ENCODE results near the gene ABCF3. TPM values are rescaled to one million over a fixed set of nuclear protein-coding genes. Genes with fewer than 3 reads are reported as not detected.

The ABCF3 gene
- total and polyA plus RNA-seq, 5 donors: 50.9 to 72.9 (median 59.5) TPM

- no peak for DNase-seq
- 93% methylated on average over 8 of the region's 8 CpGs for WGBS
These were observed 18.2 kb upstream of the ABCF3 start for GRCh38 chr3:184167786-184168185.

GRCh38 chr3:184168363-184169120 is 17.5 kb upstream of the ABCF3 start:
- Histone ChIP-seq H3K27me3 (ENCODE audit: control insufficient read depth, insufficient read depth) (no peaks in the 10 kb centered on the region), H3K4me1 (ENCODE audit: control insufficient read depth, insufficient read depth, low read length) (no peaks in the 10 kb centered on the region), H3K9me3 (ENCODE audit: control insufficient read depth, low read length) (no peaks in the 10 kb centered on the region), H3K27ac (ENCODE audit: low read length) (no peak overlapping the region), H3K4me3 (ENCODE audit: low read length) (no peak overlapping the region)
- 68% methylated on average over 9 of the region's 9 CpGs for WGBS
- no peak for DNase-seq
- ATAC-seq: no peak
- intact Hi-C loops (cut with DNase I): no loop called here

More at GRCh38 chr3:184167786-184168185, 18.2 kb upstream of the ABCF3 start:
- H3K27me3 ChIP-seq (ENCODE audit: control insufficient read depth, insufficient read depth): no peaks in the 10 kb centered on the region
- intact Hi-C loops (cut with DNase I): no loop called here
- H3K4me3 ChIP-seq (ENCODE audit: low read length): no peak overlapping the region
- H3K27ac ChIP-seq (ENCODE audit: low read length): no peak overlapping the region
- no peaks in the 10 kb centered on the region for H3K9me3 ChIP-seq (ENCODE audit: control insufficient read depth, low read length)
- H3K4me1 ChIP-seq (ENCODE audit: control insufficient read depth, insufficient read depth, low read length): no peaks in the 10 kb centered on the region
- no peak for ATAC-seq

- H3K4me1 ChIP-seq (ENCODE audit: control insufficient read depth, insufficient read depth, low read length): peaks cover 3% of the 10 kb centered on the region
- H3K27me3 ChIP-seq (ENCODE audit: control insufficient read depth, insufficient read depth): no peaks in the 10 kb centered on the region
- 89% methylated on average over 66 of the region's 66 CpGs for WGBS
- ATAC-seq: no peak
- intact Hi-C loops (cut with DNase I): no loop called here
- H3K4me3 ChIP-seq (ENCODE audit: low read length): no peak overlapping the region
- peak in 1 of 3 donors; percentile 50 for DNase-seq
- H3K27ac ChIP-seq (ENCODE audit: low read length): no peak overlapping the region
- no peaks in the 10 kb centered on the region for H3K9me3 ChIP-seq (ENCODE audit: control insufficient read depth, low read length)
These were observed 15.8 kb upstream of the ABCF3 start for GRCh38 chr3:184169896-184170875.

- H3K4me3 ChIP-seq (ENCODE audit: low read length): no peak overlapping the region
- H3K27ac ChIP-seq (ENCODE audit: low read length): no peak overlapping the region
- H3K4me1 ChIP-seq (ENCODE audit: control insufficient read depth, insufficient read depth, low read length): peaks cover 3% of the 10 kb centered on the region
- 76% methylated on average over 9 of the region's 9 CpGs for WGBS
- intact Hi-C loops (cut with DNase I): no loop called here
- no peaks in the 10 kb centered on the region for H3K27me3 ChIP-seq (ENCODE audit: control insufficient read depth, insufficient read depth)
- ATAC-seq (no peak), DNase-seq (no peak)
- H3K9me3 ChIP-seq (ENCODE audit: control insufficient read depth, low read length): no peaks in the 10 kb centered on the region
These were observed 14.4 kb upstream of the ABCF3 start for GRCh38 chr3:184171562-184171961.

GRCh38 chr3:184172681-184173373 is 13.2 kb upstream of the ABCF3 start:
- Histone ChIP-seq H3K4me1 (ENCODE audit: control insufficient read depth, insufficient read depth, low read length) (peaks cover 9% of the 10 kb centered on the region), H3K9me3 (ENCODE audit: control insufficient read depth, low read length) (no peaks in the 10 kb centered on the region), H3K27ac (ENCODE audit: low read length) (no peak overlapping the region), H3K4me3 (ENCODE audit: low read length) (no peak overlapping the region), H3K27me3 (ENCODE audit: control insufficient read depth, insufficient read depth) (no peaks in the 10 kb centered on the region)
- ATAC-seq: no peak
- WGBS: 74% methylated on average over 5 of the region's 5 CpGs
- intact Hi-C loops (cut with DNase I): no loop called here
- DNase-seq: no peak

- intact Hi-C loops (cut with DNase I): no loop called here
- H3K9me3 ChIP-seq (ENCODE audit: control insufficient read depth, low read length): no peaks in the 10 kb centered on the region
- ATAC-seq (no peak), DNase-seq (no peak)
- no peak overlapping the region for H3K4me3 ChIP-seq (ENCODE audit: low read length)
- no peak overlapping the region for H3K27ac ChIP-seq (ENCODE audit: low read length)
- WGBS: 88% methylated on average over 2 of the region's 2 CpGs
- no peaks in the 10 kb centered on the region for H3K27me3 ChIP-seq (ENCODE audit: control insufficient read depth, insufficient read depth)
- peaks cover 9% of the 10 kb centered on the region for H3K4me1 ChIP-seq (ENCODE audit: control insufficient read depth, insufficient read depth, low read length)
These were observed 12.7 kb upstream of the ABCF3 start for GRCh38 chr3:184173374-184173722.

GRCh38 chr3:184174284-184174645 is 11.7 kb upstream of the ABCF3 start:
- Histone ChIP-seq H3K27ac (ENCODE audit: low read length) (peak overlapping the region; percentile 10), H3K9me3 (ENCODE audit: control insufficient read depth, low read length) (no peaks in the 10 kb centered on the region), H3K4me1 (ENCODE audit: control insufficient read depth, insufficient read depth, low read length) (peaks cover 9% of the 10 kb centered on the region), H3K4me3 (ENCODE audit: low read length) (no peak overlapping the region), H3K27me3 (ENCODE audit: control insufficient read depth, insufficient read depth) (no peaks in the 10 kb centered on the region)
- WGBS: 16% methylated on average over 4 of the region's 4 CpGs
- intact Hi-C loops (cut with DNase I): no loop called here
- DNase-seq (no peak), ATAC-seq (no peak)

- Histone ChIP-seq H3K9me3 (ENCODE audit: control insufficient read depth, low read length) (no peaks in the 10 kb centered on the region), H3K4me3 (ENCODE audit: low read length) (peak within 1 kb of the TSS; percentile 73), H3K27me3 (ENCODE audit: control insufficient read depth, insufficient read depth) (no peaks in the 10 kb centered on the region), H3K27ac (ENCODE audit: low read length) (peak within 1 kb of the TSS; percentile 93), H3K4me1 (ENCODE audit: control insufficient read depth, insufficient read depth, low read length) (peaks cover 9% of the 10 kb centered on the region)
- intact Hi-C loops (cut with DNase I): no loop called here
- WGBS: under 1% methylated on average over 73 of the region's 73 CpGs
- DNase-seq (peak; percentile 99), ATAC-seq (peak; percentile 92 to 95)
These were observed 11.1 kb upstream of the ABCF3 start, which contains the start of gene AP2M1 for GRCh38 chr3:184174646-184175492. Gene AP2M1, plus strand, starts transcription at chr3:184174855. Its CDS starts 2,139 bp downstream, at chr3:184176994.

GRCh38 chr3:184175506-184175905 is 10.5 kb upstream of the ABCF3 start:
- intact Hi-C loops (cut with DNase I): no loop called here
- Histone ChIP-seq H3K4me3 (ENCODE audit: low read length) (peak overlapping the region; percentile 73), H3K9me3 (ENCODE audit: control insufficient read depth, low read length) (no peaks in the 10 kb centered on the region), H3K4me1 (ENCODE audit: control insufficient read depth, insufficient read depth, low read length) (peaks cover 9% of the 10 kb centered on the region), H3K27me3 (ENCODE audit: control insufficient read depth, insufficient read depth) (no peaks in the 10 kb centered on the region), H3K27ac (ENCODE audit: low read length) (peak overlapping the region; percentile 93)
- no peak for ATAC-seq
- 21% methylated on average over 8 of the region's 8 CpGs for WGBS
- DNase-seq: peak in 1 of 3 donors; percentile 46

- ATAC-seq: no peak
- 27% methylated on average over 3 of the region's 3 CpGs for WGBS
These were observed 10.0 kb upstream of the ABCF3 start for GRCh38 chr3:184175981-184176376.

More at GRCh38 chr3:184175981-184176376, 10.0 kb upstream of the ABCF3 start:
- Histone ChIP-seq H3K27ac (ENCODE audit: low read length) (peak overlapping the region; percentile 39), H3K27me3 (ENCODE audit: control insufficient read depth, insufficient read depth) (no peaks in the 10 kb centered on the region), H3K4me3 (ENCODE audit: low read length) (peak overlapping the region; percentile 73), H3K4me1 (ENCODE audit: control insufficient read depth, insufficient read depth, low read length) (peaks cover 9% of the 10 kb centered on the region), H3K9me3 (ENCODE audit: control insufficient read depth, low read length) (no peaks in the 10 kb centered on the region)
- DNase-seq: peak in 1 of 3 donors; percentile 27
- intact Hi-C loops (cut with DNase I): no loop called here

Data from right cardiac atrium (tissue), 5 donors.